ENCODE results near the gene CCL4L2.
"Not testable (repeated sequence)": the region's sequence is repeated elsewhere in the genome, so short reads cannot be mapped to it uniquely, and the experiment has no call there.

Gene CCL4L2

DNA sequence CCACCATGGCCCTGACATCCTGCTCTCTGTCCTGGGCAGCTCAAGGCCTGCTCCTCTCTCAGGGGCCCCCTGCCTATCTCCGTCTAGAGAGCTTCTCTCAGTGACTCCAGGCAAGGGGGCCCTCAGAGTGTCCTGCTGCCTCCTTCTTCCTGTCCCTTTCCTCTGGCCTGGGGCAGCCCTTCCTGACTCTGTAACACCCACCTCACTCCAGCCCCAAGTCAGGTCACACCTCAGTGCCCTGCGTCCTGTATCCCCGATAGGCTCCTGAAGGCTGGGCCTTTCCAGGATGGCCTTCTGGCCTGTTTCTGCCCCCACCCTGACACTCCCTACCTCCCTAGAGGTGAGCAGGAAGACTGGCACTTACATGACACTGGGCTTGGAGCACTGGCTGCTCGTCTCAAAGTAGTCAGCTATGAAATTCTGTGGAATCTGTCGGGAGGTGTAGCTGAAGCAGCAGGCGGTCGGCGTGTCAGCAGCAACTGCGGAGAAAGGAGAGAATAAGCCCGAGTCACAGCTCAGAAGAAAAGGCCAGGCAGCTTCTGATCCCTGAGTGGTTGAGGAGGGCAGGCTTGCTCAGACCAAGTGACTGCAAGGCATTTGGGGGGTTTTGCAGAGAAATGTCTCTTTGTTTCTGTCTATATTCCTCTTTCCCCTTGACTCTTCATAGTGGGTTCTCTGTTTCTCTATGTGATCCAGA, 15.3 kb upstream of the CCL4L2 start:
- DNase-seq (ENCODE audit: low spot score), result peak; percentile 78

DNA sequence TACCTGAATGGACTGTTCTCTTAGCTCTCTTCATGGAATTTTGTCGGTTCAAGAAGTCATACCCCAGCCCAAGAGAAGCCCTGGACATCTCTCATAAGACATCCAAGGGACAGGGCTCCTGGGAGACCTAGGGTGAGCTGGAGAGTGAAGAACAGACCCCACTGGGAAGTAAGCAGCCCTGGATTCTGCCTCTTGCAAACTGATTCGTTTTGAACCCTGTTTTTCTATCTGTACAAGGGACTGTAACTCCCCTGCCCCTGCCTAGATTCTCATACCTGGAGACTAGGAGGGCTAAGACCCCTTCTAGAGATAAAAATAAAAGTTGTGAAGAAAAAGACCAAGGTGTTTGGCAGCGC, 14.8 kb upstream of the CCL4L2 start:
- no peak for DNase-seq (ENCODE audit: low spot score)

DNA sequence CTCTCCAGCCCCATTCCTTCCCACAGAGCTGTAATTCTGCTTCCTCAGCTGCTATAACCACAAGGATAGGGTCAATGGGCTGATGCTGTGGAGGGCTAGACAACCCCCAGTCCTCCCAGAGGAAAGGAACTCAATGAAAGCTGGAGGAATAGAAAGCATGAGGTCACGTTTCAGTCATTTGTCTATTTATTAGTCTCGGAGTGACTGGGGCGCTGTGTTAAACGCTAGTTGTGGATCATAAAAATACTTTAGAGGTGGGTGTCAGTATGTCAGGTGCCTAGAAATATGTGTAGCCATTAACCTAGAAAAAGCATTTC, 13.5 kb upstream of the CCL4L2 start:
- DNase-seq (ENCODE audit: low spot score), result no peak

DNA sequence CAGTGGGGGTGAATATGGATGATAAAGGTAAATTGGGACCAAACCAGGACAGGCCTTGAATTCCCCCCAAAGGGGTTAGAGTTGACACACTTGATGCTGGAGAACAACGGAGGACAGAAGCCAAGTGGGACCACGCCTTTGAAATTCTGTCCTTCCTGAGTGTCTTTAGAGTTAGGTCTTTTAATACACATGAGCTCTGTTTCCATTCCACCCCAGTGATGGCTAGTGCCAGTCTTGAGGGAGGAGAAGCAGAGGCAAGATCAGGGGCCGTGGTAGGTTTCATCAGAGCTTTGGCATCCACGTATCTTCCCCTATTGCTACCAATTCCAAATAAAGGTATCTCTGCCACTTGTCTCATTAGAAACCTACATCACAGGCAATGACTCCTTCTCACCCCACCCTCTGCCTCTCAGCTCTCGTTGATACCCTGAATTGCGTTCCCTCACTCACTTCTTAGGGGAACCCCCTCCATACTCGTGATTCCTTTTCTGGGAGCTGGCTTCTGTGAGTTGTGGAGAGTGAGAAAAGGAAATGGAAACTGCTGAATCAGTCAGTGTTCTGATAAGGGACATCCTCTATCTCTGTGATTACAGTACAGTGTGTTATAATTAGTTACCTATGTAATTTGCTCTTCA, 11.9 kb upstream of the CCL4L2 start:
- DNase-seq (ENCODE audit: low spot score), result no peak

DNA sequence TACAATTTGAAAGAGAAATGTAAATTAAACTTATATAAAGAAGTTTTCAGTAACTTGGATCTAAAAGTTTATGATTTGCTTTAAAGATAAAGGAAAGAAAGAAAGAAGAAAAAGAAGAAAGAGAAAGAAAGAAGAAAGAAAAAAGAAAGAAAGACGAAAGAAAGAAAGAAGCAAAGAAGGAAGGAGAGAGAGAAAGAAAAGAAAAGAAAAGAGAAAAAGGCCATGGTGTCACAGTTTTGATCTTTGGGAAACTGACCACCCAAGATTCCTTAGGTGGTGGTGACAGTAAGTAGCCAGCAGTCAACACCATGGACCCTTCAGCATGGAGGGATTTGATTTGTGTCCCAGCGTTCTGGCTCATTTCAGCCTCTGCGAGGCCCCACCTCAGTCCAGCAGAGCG, 9.8 kb upstream of the CCL4L2 start:
- DNase-seq (ENCODE audit: low spot score), result not testable (repeated sequence)

DNA sequence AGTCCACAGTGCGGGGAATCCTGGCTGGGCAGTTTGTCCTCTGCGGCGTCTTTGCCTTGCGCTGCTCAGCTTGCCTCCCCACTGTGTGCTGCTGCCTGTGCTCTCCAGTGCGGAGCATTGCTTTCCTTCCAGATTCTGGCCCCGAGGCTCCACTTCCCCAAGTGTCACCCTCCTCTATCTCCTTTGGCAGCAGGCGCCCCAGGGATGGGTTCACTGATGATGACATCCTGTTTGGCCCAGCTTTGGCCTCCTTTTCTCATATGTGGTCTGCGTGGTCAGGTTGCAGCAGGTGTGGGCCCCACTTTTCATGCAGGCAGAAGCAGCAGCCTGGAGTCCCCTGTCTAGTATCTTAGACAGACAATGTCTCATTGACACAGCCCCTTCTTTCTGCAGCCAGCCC, 9.4 kb upstream of the CCL4L2 start:
- peak; percentile 52 for DNase-seq (ENCODE audit: low spot score)

DNA sequence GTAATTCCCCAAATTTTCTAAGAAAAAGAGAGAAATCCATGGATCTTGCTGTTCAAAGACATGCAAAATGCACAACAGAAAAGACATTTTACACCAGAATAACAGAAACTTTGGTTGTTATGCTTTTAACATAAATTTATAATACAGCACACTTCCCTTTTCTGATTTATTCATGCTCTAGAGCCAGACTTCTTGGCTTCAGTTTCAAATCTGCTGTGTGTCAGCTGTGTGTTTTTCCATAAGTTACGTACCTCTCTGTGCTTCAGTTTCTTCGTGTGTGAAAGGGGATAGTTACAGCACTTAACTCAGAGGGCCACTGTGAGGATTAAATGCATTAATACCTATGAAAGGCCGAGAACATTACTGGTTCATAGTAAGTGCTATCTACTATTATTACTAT, 7.5 kb upstream of the CCL4L2 start:
- DNase-seq (ENCODE audit: low spot score), result no peak

DNA sequence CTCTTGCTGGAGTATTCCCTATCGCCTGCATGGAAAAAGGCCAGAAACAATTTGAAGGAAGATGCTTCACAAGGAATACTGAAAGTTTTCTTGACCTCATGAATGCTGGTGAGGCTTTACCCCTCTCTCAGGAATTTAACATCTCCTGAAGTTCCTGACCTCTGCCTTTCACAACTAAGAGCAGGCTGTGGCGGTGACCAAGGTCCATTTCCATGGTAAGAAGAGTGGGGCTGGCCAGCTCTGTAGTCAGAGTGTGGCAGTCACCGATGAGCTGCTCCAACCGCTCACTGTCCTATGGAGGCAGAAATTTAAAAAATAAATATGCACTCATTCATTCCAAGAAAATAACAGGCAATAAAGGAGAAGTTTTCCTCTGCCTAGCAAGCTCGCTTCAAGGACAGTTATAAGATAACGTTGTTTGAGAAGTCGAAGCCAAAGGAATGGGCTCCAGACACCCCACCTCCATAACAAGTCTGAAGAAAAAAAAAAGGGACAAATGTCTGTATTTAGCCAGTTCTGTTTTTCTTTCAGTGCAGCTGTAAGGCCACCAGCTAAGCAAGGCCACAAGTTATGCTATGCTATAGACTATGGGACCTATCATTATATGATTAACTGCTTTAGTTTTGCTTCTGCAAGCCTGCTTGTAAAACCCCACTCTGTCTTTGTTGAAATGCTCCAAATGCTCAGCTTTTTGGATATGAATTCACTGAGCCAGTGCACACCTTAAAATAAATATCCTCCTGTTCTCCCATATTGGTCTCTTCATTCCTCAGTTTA, 6.0 kb upstream of the CCL4L2 start:
- no peak for DNase-seq (ENCODE audit: low spot score)

DNA sequence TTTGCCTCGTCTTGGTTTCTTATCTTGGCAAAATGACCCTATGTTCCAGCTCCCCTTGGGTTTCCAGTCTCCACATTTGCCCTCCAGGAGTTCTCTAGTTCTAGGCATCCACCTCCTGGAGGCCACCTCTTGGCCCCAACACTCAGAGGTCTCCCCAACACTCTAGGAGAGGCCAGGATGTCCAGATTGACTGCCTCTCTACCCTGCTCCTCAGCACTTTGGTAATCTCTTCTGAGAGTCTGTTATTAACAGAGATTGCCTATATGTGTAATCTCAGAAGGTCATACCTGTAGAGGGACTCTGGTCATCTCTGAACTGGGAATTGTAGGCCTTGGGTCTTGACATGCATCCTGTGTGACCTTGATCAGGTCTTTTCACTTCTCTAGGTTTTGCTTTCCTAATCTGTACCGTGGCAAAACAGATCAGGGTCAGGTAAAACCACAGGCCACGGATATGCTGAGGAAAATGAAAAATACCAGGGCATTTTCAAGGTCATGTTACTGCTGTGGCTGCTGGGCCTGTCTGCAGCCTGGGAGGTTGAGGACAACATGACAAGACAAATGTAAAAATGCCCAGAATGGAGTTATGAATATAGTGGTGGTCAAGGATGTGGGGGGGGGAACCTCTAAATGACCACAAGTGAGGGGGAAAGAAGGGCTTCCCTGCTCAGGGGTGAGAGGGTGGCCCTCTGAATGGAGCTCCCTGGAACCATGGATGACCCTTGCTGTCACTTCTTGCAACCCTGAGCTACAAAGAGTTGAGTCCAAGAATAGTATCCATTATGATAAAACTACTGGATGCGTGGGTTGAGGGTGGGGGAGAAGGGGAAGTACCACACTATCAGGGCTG, 5.0 kb upstream of the CCL4L2 start:
- DNase-seq (ENCODE audit: low spot score), result peak; percentile 27

DNA sequence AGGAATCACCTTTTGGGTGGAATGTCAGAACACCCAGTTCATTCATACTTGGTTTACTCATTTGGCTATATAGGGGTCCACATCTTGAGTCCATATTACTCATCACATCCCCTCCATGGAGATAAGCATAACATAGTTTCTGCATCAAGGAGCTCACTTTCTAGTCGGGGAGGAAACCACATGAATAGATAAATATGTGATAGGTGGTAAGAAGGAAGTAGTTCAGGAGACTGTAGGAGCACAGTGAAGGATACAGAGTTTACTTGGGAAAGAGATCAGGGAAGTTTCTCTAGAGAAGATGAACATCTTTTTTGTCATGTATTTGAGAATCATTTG, 4.4 kb upstream of the CCL4L2 start:
- DNase-seq (ENCODE audit: low spot score), result not testable (repeated sequence)

DNA sequence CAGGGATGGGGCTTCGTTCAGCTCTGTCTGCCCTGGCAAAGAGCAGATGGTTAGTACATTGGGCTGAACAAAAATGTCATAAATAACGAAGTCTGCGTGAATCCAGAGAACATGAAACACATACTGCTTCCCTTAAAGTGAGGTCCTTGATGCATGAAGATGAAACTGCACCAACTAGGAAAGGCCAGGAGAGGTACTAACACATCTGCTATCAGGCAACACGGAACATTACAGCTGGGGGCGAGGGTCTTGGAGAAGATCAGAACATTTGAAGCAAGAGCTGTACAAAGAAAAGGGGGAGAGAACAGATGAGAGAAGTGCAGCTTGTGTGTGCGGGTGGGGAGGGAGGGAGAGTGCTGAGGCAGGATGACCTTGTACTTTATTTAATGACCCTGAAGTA, 3.5 kb upstream of the CCL4L2 start:
- peak; percentile 41 for DNase-seq (ENCODE audit: low spot score)

DNA sequence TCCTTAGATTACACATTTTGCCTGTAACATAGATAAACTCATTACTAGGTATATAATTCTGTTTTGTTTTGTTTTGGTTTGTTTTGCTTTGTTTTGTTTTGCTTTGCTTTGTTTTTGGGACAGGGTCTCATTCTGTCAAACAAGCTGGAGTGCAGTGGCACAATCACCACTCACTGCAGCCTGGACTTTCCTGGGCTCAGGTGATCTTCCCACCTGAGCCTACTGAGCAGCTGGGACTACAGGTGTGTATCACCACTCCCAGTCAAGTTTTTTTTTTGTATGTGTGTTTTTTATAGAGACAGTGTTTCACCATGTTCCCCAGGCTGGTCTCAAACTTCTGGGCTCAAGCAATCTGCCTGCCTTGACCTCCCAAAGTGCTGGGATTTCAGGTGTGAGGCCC, 1.3 kb upstream of the CCL4L2 start:
- peak; percentile 27 for DNase-seq (ENCODE audit: low spot score)

DNA sequence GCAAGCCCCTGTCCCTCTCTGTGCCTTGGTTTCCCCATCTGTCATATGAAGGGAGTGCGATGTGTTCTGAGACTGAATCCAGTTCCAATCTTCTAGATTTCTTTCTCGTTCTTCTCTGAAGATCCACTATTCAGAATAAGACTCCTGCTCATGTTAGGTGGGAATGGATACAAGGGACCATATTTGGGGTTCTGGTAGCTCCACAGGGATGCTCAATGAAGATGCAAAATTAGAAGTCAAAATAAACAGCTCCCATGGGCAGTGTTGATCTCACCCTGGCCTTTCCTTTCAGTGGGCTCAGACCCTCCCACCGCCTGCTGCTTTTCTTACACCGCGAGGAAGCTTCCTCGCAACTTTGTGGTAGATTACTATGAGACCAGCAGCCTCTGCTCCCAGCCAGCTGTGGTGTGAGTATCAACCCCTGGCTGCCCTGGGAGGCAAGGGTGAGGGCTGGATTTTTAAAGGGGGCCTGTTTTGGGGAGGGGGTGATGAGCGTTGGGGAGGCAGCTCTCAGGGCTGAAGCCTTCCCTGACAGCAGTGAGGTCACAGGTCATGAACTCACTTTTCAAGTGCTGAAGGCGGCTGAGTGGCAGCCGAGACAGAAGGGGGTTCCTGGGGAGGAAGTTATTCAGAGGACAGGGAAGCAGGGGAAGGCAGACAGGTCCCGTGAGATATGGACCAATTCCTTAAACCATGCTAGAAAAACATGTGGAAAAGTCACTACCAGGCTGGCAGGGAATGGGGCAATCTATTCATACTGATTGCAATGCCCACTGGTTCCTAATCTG, 815 bp downstream of the CCL4L2 start:
- DNase-seq (ENCODE audit: low spot score), result peak; percentile 58

DNA sequence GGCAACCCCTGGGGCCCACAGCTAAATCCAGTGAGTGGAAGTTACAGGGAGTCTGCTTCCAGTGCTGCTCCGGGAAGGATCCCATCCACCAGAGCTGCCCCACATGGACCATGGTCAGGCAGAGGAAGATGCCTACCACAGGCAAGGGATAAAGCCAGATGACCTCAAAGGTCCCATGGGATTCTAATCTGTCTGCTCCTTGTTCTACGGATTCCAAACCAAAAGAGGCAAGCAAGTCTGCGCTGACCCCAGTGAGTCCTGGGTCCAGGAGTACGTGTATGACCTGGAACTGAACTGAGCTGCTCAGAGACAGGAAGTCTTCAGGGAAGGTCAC, 1.4 kb downstream of the CCL4L2 start:
- peak; percentile 45 for DNase-seq (ENCODE audit: low spot score)

DNA sequence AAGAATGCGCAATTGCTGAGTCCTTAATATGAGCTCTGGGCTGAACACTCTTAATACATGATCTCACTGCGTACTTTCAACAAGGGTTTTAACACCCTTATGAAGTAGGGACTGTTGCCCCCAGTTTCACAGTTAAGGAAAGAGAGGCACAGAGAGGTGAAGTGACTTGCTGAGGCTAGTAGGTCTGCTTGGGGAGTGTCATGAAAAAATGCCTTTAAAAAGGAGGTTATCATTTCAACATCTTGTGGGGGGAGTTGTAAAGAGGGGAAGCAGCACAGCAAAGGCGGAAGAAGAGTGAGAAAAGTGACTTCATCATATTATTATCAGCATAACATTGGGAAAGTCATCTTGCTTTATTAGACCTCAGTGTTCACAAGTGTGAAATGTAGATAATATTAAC, 2.1 kb downstream of the CCL4L2 start:
- peak; percentile 18 for DNase-seq (ENCODE audit: low spot score)

DNA sequence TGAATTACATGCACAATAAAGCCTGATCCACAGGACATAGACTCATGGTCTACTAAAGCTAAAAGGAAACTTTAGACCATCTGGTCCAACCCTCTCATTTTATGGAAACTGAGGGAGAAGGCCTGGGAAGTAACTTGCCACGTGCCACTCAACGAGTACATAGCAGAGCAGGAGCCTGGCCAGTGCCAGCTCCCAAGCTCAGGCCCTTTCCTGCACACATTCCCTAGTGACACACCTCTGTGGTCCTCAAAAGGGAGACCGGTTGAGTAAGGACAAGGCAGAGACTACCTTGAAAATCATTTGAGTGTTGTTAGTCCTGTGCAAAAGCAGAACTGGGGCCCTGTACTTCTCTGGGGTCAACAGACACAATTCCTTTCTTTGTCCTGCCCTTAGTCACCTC, 2.8 kb downstream of the CCL4L2 start:
- peak; percentile 45 for DNase-seq (ENCODE audit: low spot score)

DNA sequence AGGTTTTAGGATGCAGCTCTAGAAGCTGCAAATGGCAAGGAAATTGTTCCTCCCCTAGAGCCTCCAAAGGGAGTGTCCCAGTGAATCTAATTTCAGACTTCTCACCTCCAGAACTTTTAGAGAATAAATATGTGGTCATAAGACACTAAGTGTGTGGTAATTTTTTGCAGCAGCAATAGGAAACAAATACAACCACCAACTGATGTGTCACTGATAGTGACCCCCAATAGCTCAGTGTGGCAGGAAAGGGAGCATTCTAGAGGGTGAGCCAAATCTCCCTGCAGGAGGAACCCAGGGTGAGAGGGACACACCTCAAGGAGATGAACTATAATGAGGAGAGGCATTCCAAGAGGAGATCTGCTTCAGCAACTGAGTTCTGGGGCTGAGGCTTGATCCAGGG, 4.1 kb downstream of the CCL4L2 start:
- DNase-seq (ENCODE audit: low spot score), result peak; percentile 15

DNA sequence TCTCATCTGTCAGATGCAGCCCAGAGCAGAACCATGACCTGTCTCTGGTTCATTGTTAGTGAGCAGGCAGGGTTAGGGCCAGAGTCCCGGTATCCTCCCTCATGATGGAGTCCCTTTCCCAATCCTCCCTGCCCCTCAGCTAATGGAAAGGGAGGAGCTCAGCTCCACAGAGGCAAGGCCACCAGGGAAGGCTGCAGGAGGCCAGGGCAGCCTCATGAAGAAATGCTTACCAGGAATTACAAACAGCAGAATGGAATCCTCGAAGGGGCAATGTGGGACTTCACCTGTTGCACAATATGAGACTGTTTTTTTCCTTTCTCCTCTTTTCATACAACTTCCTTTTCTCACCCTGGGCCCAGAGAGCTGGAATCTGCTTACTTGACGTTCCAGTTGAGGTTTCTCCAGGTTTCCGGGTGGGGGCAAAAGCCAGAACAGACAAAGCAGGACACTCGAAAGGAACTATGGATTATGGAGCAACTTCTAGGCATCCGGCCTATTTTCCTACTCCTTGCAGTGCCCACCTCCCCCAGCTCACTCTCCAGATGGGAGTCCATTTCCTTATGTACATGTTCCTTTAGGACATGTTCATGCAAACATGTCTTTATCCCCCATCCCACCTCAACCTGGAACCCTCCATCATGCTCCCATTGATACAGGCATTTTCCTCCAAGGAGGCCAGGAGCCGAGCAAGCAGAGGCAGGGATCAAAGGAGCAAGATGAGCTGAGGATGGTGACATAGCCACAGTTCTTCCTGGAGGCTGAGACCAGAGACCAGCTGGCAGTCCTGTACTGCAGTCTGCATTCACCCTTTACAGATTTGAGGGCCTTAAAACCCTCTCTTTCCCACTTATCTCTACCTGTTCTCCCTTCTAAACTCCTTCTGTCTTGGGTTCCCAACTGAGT, 4.8 kb downstream of the CCL4L2 start:
- peak; percentile 39 for DNase-seq (ENCODE audit: low spot score)

DNA sequence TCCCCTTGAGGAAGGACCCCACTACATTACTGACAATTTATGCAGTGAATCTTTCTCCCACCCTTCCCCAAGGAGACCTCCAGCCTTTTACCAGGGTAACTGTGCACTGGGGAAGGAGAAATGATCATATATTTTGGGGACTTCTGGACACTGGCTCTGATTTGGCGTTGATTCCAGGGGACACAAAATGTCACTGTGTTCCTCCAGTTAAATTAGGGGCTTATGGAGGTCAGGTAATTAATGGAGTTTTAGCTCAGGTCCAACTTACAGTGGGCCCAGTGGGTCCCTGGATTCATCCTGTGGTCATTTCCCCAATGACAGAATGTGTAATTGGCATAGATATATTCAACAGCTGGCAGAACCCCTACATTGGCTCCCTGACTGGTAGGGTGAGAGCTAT, 8.7 kb downstream of the CCL4L2 start:
- peak; percentile 37 for DNase-seq (ENCODE audit: low spot score)

DNA sequence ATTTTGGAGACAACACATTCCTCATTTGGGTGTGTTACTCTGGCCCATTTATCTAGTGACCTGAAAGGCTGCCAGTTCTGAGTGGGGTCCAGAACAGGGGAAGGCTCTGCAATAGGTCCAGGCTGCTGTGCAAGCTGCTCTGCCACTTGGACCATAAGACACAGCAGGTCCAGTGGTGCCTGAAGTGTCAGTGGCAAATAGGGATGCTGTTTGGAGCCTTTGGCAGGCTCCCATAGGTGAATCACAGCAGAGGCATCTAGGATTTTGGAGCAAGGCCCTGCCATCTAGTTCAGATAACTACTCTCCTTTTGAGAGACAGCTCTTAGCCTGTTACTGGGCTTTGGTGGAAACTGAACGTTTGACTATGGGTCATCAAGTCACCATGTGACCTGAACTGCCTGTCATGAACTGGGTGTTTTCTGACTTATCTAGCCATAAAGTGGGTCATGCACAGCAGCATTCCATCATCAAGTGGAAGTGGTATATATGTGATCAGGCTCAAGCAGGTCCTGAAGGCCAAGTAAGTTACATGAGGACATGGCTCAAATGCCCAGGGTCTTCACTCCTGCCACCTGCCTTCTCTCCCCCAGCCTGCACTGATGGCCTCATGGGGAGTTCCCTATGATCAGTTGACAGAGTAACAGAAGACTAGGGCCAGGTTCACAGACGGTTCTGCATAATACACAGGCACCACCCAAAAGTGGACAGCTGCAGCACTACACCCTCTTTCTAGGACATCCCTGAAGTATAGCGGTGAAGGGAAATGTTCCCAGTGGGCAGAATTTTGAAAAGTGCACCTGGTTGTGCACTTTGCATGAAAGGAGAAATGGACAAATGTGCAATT, 10.1 kb downstream of the CCL4L2 start:
- DNase-seq (ENCODE audit: low spot score), result peak; percentile 41

Measured in ecto neural progenitor cell (in vitro differentiated cells).